HCT116 (cell line): ENCODE measurements around the gene LCNL1. TPM values are rescaled to one million over a fixed set of nuclear protein-coding genes. Genes with fewer than 3 reads are reported as not detected.

Experiments
- ATAC-seq: fragments of 200-7000 bp; cut with Tn5 transposase; 2 replicates; pipeline ENCODE4 v1.9.1; 2020; ENCODE audit warnings: mild to moderate bottlenecking, moderate library complexity
- BruUV-seq: library from RNA; stranded (reverse); fragments of 400-500 nt; replicated peaks from 2 replicates; lab custom pipeline; 2021; lab: Mats Ljungman, UMichigan
- CTCF ChIA-PET: fragments of 300-600 bp; sonication (Branson Sonifier 250); formaldehyde crosslinking; loops from one replicate; lab custom pipeline; 2021; ENCODE audit warnings: antibody characterized with exemption; lab: Charles Lee
- POLR2A ChIA-PET: fragments of 300-600, 350-600 bp; sonication (Branson Sonifier 250); formaldehyde crosslinking; loops from one replicate; lab custom pipeline; 2021; ENCODE audit warnings: antibody characterized with exemption; lab: Charles Lee
- RAD21 ChIA-PET, 2 experiments: fragments of 300-600 bp; sonication (Branson Sonifier 250); formaldehyde crosslinking; loops; one replicate each; lab custom pipeline; 2023; ENCODE audit warnings: low total read pairs in 2 of 2; ENCODE audit not compliant: uncharacterized antibody in 2 of 2, unreplicated experiment in 2 of 2, low non-redundant PET in 1 of 2; lab: Charles Lee
- DNase-seq: peaks from one replicate; pipeline ENCODE4 v3.0.0-alpha.2; 2010; ENCODE audit warnings: low read depth, low spot score
- H2AFZ ChIP-seq: fragments of 200-600 bp; shearing (Covaris generic), sonication (generic); 2 replicates; pipeline ENCODE4 v1.6.1; 2017; ENCODE audit warnings: low read depth, mixed run types, mixed read lengths, antibody characterized with exemption, low read length; ENCODE audit not compliant: poor library complexity, severe bottlenecking
- H3K27ac ChIP-seq: 2 replicates; pipeline ENCODE4 v1.5.1; 2012; ENCODE audit warnings: low read depth, low read length
- H3K27me3 ChIP-seq: fragments of 200-600 bp; sonication (generic); 2 replicates; pipeline ENCODE4 v1.6.1; 2016; ENCODE audit warnings: mixed run types, low read length, mixed read lengths; ENCODE audit not compliant: insufficient read depth
- H3K36me3 ChIP-seq, 2 experiments: fragments of 200-500 bp in 1 of 2; fragments of 200-600 bp in 1 of 2; sonication (Bioruptor generic) in 1 of 2; sonication (generic) in 1 of 2; 2 replicates each; pipeline versions ENCODE4 v1.5.1 to v1.6.1; 2014 to 2016; ENCODE audit warnings: low read length in 2 of 2, inconsistent platforms in 1 of 2, mixed read lengths in 1 of 2, mixed run types in 1 of 2; ENCODE audit not compliant: insufficient read depth in 2 of 2, control insufficient read depth in 1 of 2
- H3K4me1 ChIP-seq, 2 experiments: fragments of 200-600 bp in 1 of 2; sonication (generic) in 1 of 2; 2 replicates each; pipeline versions ENCODE4 v1.5.1 to v1.6.1; 2012 to 2017; ENCODE audit warnings: low read length in 2 of 2, inconsistent platforms in 1 of 2, mild to moderate bottlenecking in 1 of 2, mixed read lengths in 1 of 2, mixed run types in 1 of 2, moderate library complexity in 1 of 2; ENCODE audit not compliant: insufficient read depth in 2 of 2, control insufficient read depth in 1 of 2
- H3K4me2 ChIP-seq: fragments of 200-600 bp; sonication (generic); 2 replicates; pipeline ENCODE4 v1.6.1; 2017; ENCODE audit warnings: mixed run types, low read length, mixed read lengths
- H3K4me3 ChIP-seq, 2 experiments: fragments of 200-600 bp in 1 of 2; sonication (generic) in 1 of 2; replicated peaks in 1 of 2; 2 replicates each; pipeline ENCODE4 v1.5.1; 2011 to 2016; ENCODE audit warnings: low read length in 2 of 2, control low read depth in 1 of 2, low read depth in 1 of 2, mild to moderate bottlenecking in 1 of 2, mixed read lengths in 1 of 2, mixed run types in 1 of 2
- H3K79me2 ChIP-seq: fragments of 200-600 bp; sonication (generic); 2 replicates; pipeline ENCODE4 v1.6.1; 2017; ENCODE audit warnings: mild to moderate bottlenecking, mixed run types, low read length, moderate library complexity, mixed read lengths; ENCODE audit not compliant: insufficient read depth
- H3K9ac ChIP-seq: fragments of 200-600 bp; sonication (generic); 2 replicates; pipeline ENCODE4 v1.6.1; 2016; ENCODE audit warnings: low read length, mixed read lengths
- H3K9me2 ChIP-seq: fragments of 200-600 bp; sonication (generic), shearing (Covaris generic); 2 replicates; pipeline ENCODE4 v1.6.1; 2017; ENCODE audit warnings: mixed run types, mild to moderate bottlenecking, moderate library complexity; ENCODE audit not compliant: insufficient read depth
- H3K9me3 ChIP-seq, 2 experiments: fragments of 200-500 bp in 1 of 2; fragments of 200-600 bp in 1 of 2; sonication (Bioruptor generic) in 1 of 2; sonication (generic) in 1 of 2; 2 replicates each; pipeline ENCODE4 v1.6.1; 2014 to 2017; ENCODE audit warnings: low read length in 2 of 2, mixed read lengths in 2 of 2, inconsistent platforms in 1 of 2, low read depth in 1 of 2, mild to moderate bottlenecking in 1 of 2, mixed run types in 1 of 2, moderate library complexity in 1 of 2; ENCODE audit not compliant: control insufficient read depth in 1 of 2, insufficient read depth in 1 of 2
- H4K20me1 ChIP-seq: fragments of 200-600 bp; sonication (generic), shearing (Covaris generic); 2 replicates; pipeline ENCODE4 v1.6.1; 2017; ENCODE audit warnings: mixed run types, mild to moderate bottlenecking, moderate library complexity; ENCODE audit not compliant: insufficient read depth
- CEBPB ChIP-seq: IDR thresholded peaks from 2 replicates; pipeline ENCODE4 v1.6.1; 2012; ENCODE audit warnings: low read depth
- EGR1 ChIP-seq: IDR thresholded peaks from 2 replicates; pipeline ENCODE4 v1.6.1; 2012; ENCODE audit warnings: low read depth
- ELF1 ChIP-seq: IDR thresholded peaks from 2 replicates; pipeline ENCODE4 v1.6.1; 2012; ENCODE audit warnings: low read depth, borderline replicate concordance
- RAD21 ChIP-seq: IDR thresholded peaks from 2 replicates; pipeline ENCODE4 v1.6.1; 2012; ENCODE audit warnings: low read depth, mild to moderate bottlenecking
- SP1 ChIP-seq: IDR thresholded peaks from 2 replicates; pipeline ENCODE4 v1.6.1; 2012; ENCODE audit warnings: low read depth
- TCF7L2 ChIP-seq: IDR thresholded peaks from 2 replicates; pipeline ENCODE4 v1.7.0; 2011; ENCODE audit warnings: borderline replicate concordance, inconsistent platforms; ENCODE audit not compliant: insufficient read depth, insufficient read length; ENCODE audit errors: extremely low read depth
- ZFX ChIP-seq: fragments of 450-650 bp; IDR thresholded peaks from 2 replicates; pipeline ENCODE4 v1.6.1; 2017
- ZNF274 ChIP-seq: fragments of 200-500 bp; sonication (Bioruptor generic); IDR thresholded peaks from 2 replicates; pipeline ENCODE4 v1.6.1; 2014; ENCODE audit warnings: mild to moderate bottlenecking, low read depth, low read length, inconsistent platforms
- intact Hi-C: fragments of 100-400 bp; cut with micrococcal nuclease; formaldehyde crosslinking; loops from 2 replicates; pipeline ENCODE4 v1.10.0; 2022
- total RNA-seq: library from RNA; stranded (reverse); gene quantifications from one replicate; pipeline ENCODE4 v1.2.1, GENCODE V29; 2021; ENCODE audit not compliant: unreplicated experiment
- TF ChIP-seq, protein P1 (sequence below), 3 experiments: fragments of 200-600 bp in 1 of 3; sonication (generic) in 1 of 3; IDR thresholded peaks in 2 of 3; conservative IDR thresholded peaks in 1 of 3; 2 replicates each; pipeline ENCODE4 v1.5.1; 2012 to 2017; ENCODE audit warnings: low read depth in 2 of 3, low read length in 2 of 3, antibody characterized with exemption in 1 of 3, borderline replicate concordance in 1 of 3, control low read depth in 1 of 3, mild to moderate bottlenecking in 1 of 3, mixed read lengths in 1 of 3, mixed run types in 1 of 3, moderate library complexity in 1 of 3; ENCODE audit not compliant: insufficient read depth in 1 of 3
- TF ChIP-seq, protein P2 (sequence below): IDR thresholded peaks from 2 replicates; pipeline ENCODE4 v1.6.1; 2012; ENCODE audit warnings: low read depth

The LCNL1 gene
- total RNA-seq, 1 experiment from 2014 or later, result 0.44 TPM

GRCh38 chr9:137015976-137016375, 33.2 kb downstream of the LCNL1 start:
- Histone ChIP-seq H2AFZ (no peak overlapping the region), H3K79me2 (no peaks in the 10 kb centered on the region), H3K4me2 (no peak overlapping the region), H3K9me2 (no peaks in the 10 kb centered on the region), H3K4me1 (no peaks in the 10 kb centered on the region), H3K9me3 (no peaks in the 10 kb centered on the region), H3K27me3 (no peaks in the 10 kb centered on the region), H3K27ac (no peak overlapping the region), H4K20me1 (no peaks in the 10 kb centered on the region), H3K36me3 (peaks cover 20 to 33% of the 10 kb centered on the region in 2 experiments; a peak in 3 of 4 replicates), H3K9ac (no peak overlapping the region), H3K4me3 (no peak overlapping the region)
- DNase-seq, result no peak
- ChIA-PET CTCF (no interaction called here), RAD21 (no interaction called here), POLR2A (no interaction called here)
- ATAC-seq, result no peak
- TF ChIP-seq CEBPB, result no peak
- TF ChIP-seq, protein P1, sequence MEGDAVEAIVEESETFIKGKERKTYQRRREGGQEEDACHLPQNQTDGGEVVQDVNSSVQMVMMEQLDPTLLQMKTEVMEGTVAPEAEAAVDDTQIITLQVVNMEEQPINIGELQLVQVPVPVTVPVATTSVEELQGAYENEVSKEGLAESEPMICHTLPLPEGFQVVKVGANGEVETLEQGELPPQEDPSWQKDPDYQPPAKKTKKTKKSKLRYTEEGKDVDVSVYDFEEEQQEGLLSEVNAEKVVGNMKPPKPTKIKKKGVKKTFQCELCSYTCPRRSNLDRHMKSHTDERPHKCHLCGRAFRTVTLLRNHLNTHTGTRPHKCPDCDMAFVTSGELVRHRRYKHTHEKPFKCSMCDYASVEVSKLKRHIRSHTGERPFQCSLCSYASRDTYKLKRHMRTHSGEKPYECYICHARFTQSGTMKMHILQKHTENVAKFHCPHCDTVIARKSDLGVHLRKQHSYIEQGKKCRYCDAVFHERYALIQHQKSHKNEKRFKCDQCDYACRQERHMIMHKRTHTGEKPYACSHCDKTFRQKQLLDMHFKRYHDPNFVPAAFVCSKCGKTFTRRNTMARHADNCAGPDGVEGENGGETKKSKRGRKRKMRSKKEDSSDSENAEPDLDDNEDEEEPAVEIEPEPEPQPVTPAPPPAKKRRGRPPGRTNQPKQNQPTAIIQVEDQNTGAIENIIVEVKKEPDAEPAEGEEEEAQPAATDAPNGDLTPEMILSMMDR (IDR thresholded peaks at IDR 0.05 in 2 of 3, conservative IDR thresholded peaks at IDR 0.05 in 1 of 3; ENCODE audit: borderline replicate concordance in 1 of 3, insufficient read depth in 1 of 3, low read depth in 2 of 3, low read length in 2 of 3), result no peak
- no peak for TF ChIP-seq RAD21
- no peak for TF ChIP-seq ZFX
- TF ChIP-seq EGR1, result no peak
- TF ChIP-seq TCF7L2, result no peak
- TF ChIP-seq ZNF274, result no peak
- no peak for TF ChIP-seq SP1
- no peak for TF ChIP-seq ELF1
- TF ChIP-seq, protein P2, sequence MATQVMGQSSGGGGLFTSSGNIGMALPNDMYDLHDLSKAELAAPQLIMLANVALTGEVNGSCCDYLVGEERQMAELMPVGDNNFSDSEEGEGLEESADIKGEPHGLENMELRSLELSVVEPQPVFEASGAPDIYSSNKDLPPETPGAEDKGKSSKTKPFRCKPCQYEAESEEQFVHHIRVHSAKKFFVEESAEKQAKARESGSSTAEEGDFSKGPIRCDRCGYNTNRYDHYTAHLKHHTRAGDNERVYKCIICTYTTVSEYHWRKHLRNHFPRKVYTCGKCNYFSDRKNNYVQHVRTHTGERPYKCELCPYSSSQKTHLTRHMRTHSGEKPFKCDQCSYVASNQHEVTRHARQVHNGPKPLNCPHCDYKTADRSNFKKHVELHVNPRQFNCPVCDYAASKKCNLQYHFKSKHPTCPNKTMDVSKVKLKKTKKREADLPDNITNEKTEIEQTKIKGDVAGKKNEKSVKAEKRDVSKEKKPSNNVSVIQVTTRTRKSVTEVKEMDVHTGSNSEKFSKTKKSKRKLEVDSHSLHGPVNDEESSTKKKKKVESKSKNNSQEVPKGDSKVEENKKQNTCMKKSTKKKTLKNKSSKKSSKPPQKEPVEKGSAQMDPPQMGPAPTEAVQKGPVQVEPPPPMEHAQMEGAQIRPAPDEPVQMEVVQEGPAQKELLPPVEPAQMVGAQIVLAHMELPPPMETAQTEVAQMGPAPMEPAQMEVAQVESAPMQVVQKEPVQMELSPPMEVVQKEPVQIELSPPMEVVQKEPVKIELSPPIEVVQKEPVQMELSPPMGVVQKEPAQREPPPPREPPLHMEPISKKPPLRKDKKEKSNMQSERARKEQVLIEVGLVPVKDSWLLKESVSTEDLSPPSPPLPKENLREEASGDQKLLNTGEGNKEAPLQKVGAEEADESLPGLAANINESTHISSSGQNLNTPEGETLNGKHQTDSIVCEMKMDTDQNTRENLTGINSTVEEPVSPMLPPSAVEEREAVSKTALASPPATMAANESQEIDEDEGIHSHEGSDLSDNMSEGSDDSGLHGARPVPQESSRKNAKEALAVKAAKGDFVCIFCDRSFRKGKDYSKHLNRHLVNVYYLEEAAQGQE, result no peak
- BruUV-seq, result no TSS peak
- intact Hi-C loops, result no loop called here
